Forelimb muscle (tissue), 1 donor: ENCODE measurements around the gene MYPOP. TPM values are rescaled to one million over a fixed set of nuclear protein-coding genes. Genes with fewer than 3 reads are reported as not detected.

Experiments used
- DNase-seq: peaks from one replicate; pipeline ENCODE4 v3.0.0-alpha.2; 2013; ENCODE audit warnings: low read depth
- polyA plus RNA-seq: library from polyadenylated mRNA; unstranded; fragments of 120-200 nt; gene quantifications from one replicate; pipeline ENCODE4 v1.2.1, GENCODE V29; 2013; ENCODE audit not compliant: insufficient read length

Gene MYPOP, protein sequence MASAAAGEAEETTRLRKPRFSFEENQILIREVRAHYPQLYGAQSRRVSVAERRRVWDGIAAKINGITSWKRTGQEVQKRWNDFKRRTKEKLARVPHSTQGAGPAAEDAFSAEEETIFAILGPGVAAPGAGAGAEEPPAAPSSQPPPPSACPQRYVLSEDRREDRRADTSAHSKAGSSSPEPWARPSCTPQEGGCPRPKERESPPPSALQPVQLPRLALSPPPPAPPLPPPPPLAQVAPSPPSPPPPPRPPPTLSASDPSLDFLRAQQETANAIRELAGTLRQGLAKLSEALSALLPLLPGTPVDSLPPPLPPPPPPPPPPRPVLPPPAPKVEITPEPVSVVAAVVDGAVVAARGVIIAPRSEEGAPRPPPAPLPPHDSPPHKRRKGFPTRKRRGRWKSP
- polyA plus RNA-seq, result 4.9 TPM

DNA sequence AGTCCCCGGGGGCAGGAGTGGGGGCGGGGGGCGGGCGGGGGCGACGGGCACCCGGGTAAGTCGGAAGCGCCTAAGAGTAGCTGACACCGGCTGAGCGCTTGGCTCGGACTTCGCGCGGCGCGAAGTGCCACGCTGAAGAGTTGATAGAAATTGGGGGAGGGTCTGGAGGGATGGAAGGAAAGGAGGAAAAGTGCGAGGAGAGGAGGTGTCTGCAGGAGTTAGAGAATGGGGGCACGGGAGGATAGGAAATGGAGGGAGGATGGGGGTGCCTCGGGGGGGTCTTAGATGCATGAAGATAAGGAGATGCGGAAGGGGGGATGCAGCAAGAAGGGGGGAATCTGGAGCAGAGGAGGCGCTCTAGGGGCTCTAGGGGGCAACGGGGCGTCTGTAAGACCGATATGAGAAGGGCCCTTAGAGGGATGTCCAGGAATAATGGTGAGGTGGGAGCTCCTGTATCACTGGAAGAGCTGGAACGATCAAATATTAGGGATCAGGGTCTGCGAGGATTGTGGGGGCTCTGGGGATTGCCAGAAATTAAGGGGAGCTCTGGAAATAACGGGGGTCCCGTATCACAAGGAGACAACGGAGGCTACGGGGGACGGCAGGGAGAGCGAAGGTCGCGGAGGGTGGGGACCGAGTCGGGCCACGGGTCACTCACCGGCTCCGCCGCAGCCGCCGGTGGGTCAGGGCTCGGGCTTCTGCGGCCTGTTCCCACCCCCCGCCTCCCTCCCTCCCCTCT is at the start of gene MYPOP:
TSS of gene MYPOP (minus strand) at position 702 of the 739 bp plus-strand sequence. CDS start 840 bp downstream, outside the sequence.
- no peak for DNase-seq

DNA sequence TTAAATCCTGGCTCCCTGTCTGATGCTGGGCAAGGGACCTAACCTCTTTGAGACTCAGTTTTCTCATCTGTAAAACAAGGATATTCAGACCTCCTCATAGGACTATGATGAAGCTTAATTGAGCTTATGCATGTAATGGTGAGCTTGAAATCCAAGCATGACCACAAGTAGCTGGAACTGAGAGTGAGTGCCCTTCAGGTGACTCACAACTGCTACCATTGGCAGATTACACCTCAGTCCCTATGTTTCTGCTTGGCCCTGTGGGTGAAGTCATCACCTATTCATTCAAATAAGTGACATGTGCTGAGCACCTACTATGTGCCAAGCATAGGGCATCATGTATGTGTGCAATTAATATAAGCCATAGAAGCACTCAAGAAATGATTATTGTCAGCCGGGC is 45.5 kb upstream of the MYPOP start:
- DNase-seq, result no peak

DNA sequence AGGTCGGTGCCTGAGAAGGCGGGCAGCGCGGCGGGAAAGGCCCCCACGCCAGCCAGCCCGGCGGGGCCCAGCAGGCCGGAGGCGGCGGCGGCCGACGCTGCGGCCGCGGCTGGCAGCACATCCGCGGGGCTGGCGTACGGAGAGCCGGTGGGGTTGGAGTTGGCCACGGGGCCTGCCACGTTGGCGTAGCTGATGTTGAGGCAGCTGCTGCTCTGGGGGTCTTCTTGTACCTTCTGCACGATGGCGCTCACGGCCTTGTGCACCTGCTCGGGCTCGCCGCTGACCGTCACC is 38.0 kb upstream of the MYPOP start:
- no peak for DNase-seq

DNA sequence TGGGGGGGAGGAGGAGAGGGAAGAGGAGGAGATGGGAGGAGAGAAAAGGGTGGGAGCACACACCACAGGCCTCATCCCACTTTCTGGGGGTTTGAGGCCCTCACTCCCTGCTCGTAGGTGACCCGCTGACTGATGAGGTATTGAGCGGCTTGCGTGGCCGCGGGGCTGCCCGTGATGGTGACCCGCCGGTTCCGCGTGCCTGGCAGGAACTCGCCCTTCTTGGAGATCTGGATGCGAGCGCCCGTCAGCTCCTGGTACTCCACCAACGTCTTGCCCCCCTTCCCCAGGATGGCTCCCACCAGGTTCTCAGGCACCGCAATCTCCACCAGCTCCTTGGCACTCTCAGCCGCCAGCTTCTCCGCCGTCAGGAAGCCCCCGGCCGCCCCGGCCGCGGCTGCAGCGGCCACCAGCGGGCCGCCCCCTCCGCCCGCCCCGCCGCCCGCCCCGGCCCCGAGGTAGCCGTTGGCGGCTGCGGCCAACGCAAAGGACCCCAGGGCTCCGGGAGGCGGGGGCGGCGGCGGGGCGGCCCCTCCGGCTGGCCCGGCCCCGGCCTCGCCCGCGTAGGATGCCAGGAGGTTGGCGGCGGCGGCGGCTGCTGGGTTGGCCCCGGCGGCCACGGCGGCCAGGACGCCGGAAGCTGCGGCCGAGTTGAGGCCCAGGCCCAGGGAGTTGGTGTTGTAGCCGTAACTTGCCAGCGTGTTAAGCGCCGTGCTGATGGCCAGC is 37.5 kb upstream of the MYPOP start:
- no peak for DNase-seq

DNA sequence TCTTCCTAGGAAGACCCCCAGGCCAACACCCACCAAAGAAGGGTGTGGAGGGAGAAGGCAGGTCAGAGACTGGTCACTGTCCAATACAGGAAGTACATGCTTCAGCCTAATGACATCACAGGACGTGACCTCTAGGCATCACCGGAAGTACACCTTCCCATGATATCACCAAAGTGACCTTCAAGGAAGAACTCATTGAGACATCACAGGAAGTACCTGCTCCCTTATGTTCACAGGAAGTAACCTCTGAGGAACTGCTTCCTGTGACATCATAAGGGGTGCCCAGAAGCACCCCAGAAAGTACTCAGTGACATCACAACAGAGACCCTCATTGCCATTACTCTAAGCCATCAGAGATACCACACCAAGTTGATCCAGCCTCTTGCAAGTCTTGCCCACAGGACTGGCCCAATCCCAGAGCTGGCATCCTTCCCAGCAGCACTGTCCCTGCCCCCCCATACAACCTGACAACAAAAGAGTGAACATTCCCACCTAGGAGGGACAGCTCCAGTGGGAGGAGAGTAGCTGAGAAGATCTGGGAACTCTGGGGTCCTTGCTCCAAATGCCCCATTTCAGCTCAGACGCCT is 36.4 kb upstream of the MYPOP start:
- no peak for DNase-seq

DNA sequence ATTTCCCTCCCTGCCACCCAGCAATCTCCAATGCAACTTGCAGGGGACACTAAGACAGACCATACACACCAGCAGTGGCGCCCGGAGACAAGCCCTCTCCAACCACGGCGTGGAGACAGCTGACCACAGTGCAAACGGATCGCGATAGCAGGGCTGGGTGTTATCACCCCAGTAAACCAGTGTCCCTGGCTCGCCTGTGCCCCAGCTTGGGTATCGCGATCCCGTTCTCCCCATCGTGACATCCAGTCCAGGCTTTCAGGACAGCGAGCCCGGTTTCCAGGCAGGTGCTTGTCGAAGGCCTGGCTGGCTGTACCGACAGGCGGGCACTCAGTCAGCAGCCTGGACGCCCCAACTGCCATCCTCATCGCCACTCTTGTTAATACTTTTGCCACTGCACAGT is 32.9 kb upstream of the MYPOP start:
- DNase-seq, result no peak

DNA sequence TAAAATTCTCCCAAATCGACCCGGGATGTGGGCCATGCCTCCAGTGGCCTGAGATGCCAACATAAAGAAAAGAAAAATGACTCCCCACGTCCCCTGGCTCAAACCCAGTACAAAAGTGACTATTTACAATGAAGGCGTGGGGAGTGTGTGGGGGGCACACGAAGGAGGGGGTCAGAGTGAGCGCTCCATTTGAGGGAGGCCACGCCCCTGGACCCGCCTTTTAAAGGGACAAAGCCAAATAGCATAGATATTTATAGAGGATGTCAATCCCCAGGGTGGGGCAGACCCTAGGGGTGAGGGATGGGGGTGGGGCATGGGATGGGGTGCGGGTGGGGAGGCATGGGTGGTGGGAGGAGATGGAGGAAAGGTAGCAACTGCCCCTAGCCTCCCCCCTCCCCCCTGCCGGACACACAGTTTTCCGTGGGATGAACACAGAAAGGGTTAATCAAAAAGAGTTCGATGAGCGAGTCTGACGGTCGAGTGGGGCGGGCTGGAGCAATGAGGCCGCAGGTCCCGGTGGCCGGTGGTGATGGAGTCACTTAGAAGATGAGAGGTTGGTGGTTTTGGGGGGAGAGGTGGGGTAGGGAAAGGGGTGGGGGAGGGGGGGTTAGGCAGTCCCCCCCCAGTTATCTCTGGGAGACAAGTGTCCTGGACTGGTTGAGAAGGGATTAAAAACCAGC is 32.3 kb upstream of the MYPOP start:
- DNase-seq, result no peak

DNA sequence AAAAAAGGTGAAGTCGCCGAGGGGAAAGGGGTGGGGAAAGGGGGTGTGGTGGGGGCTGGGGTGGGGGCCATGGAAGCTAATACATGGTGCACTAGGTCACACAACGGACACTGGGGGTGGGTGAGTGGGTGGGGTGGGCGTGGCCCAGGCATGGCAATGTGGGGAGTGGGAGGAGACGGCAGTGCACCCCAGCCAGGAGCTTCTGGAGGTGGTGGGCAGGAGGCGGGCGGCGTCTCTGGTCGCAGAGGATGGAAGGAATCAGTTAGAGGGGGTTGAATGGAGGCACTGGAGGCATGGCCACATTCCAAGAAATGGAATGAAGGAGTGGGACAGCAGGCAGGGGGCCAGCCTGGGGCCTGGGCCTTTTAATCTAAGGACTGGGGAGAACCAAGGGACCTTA is 31.3 kb upstream of the MYPOP start:
- no peak for DNase-seq

DNA sequence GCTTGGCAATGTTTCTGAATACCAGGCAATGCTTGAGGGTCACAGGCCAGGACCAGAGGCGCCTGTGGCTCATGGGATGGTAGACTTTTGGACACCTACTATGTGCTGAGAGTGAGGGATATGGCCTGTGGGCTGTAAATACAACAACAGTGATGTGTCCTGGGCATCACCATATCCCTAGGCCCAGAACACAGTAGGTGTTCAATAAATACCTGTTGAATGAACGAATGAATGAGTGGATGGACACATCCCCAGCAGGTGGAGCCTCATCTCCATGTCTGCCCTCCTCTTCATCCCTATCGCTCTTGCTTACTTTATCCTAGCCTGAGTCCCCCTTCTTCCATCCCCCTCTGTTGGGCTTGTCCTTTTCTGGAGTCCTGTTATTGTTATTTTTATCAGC is 28.6 kb upstream of the MYPOP start:
- DNase-seq, result no peak

DNA sequence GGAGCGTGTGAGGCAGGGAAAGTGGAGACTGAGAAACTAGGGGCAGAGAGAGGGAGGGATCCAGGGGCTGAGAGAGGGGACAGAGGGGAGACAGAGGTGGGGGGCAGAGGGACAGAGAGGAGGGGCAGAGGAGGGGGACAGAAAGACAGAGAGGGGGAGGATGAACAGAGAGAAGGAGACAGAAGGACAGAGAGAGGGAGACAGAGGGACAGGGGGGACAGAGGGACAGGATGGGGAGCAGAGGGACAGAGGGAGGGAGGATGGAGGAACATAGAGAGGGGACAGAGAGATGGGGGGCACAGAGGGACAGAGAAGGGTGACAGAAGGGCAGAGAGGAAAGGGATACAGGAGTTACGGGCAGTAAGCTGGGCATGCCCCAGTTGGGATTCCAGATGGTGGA is 26.8 kb upstream of the MYPOP start:
- DNase-seq, result no peak

DNA sequence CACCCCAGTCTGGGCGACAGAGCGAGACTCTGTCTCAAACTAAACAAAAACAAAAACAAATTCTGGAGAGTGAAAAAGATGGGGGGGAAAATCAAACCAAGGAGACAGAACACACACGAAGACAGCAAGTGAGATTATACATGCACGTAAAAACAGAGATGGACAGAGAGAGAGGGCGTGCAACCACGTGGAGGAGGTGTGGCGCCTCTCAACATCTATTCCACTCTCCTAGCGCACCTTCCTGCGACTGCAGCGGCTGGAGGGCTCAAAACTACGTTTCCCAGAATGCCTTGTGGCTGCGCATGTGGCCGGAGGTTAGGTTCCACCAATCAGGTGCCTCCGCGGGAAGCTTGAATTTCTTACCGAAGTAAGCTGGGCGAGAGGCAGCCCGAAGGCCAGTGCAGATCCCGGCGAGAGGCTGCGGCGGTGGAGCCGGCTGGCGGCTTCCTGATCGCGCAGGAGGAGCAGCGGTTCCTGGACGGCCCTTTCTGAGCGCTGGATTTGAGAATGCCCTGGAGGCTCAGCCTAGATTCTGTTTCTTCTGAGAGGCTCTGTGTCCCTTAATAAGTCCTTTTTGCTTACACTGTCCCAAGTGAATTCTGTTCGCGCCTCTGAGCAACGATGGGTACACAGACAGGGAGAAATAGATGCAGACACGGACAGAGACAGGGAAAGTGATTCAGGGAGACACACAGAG is 25.3 kb upstream of the MYPOP start:
- DNase-seq, result peak; percentile 84

DNA sequence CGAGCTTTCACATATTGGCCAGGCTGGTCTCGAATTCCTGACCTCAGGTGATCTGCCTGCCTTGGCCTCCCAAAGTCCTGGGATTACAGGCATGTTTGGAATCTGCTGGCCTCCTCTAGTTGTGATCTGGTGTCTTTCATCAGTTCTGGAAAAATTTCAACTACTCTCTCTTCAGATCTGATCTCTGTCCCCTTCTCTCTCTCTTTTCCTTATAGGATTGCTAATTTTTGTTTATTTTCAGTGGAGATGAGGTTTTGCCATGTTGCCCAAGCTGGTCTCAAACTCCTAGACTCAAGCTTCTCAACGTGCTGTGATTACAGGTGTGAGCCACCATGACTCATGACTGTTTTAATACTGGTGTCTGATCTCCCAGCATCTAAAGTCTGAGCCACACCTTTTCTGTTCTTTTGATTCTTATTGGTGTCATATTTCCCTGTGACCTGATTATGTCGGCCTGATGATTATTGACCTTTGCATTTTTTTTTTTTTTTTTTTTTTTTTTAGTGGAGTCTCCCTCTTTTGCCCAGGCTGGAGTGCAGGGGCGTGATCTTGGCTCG is 22.6 kb upstream of the MYPOP start:
- DNase-seq, result no peak

DNA sequence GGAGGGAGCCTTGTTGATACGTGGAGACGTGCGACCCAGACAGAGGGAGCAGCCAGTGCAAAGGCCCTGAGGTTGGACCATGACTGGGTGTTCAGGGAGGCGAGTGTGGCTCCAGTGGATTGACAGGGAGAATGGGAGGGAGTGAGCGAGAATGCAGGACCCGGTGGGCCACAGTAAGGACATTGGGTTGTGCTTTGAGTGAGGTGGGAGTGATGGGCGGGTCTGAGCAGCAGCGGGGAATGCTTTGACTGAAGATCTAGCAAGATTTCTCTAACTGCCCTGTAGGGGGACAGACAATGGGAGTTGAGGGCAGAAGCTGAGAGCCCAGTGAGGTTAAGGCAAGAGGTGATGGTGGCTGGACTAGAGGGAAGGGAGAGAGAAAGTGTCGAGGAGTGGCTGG is 19.9 kb upstream of the MYPOP start:
- no peak for DNase-seq

DNA sequence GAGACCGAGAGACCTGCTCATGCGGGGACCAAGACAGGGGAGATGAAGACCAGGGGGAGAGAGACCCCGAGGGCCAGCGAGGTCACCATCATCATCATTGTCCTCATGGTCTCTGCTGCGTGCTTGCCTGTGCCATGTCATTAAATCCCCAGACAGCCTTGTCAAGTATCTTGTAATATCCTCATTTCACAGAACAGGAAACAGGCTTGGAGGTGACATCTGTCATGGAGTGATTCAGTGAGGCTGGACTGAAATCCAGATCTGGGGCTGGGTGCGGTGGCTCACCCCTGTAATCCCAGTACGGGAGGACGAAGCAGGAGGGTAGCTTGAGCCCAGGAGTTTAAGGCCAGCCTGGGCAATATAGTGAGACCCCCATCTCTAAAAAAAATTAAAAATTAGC is 18.0 kb upstream of the MYPOP start:
- no peak for DNase-seq

DNA sequence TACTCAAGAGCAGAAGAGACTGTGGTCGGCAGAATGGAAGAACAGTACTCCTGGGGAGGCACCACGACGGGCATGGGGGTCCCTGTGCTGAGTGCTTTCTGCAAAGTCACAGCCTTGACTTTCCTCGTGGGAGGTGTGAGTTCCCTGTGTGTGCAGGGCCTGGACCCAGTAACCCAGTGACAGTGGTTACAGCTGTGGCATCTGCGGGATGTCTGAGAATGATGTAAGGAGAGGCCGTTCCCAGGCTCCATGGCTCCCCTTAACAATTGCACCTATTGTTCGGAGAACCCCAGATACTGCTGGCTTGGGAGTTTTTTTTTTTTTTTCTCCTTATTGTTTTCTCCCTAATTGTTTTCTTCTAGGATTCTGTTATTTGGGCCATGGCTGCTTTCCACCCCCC is 17.3 kb upstream of the MYPOP start:
- no peak for DNase-seq

DNA sequence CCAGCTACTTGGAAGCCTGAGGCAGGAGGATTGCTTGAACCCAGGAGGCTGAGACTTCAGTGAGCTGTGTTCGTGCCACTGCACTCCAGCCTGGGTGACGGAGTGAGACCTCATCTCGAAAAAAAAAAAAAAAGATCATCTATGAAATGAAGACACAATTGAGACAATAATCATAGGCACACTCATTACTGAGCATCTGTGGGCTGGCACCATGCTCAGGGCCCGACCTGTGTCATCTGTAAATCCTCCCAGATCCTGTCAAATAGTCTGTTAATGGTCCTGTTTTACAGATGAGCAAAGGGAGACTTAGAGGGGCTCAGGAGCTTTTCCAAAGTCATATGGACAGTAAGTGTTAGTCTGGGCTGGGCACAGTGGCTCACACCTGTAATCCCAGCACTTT is 16.3 kb upstream of the MYPOP start:
- no peak for DNase-seq

DNA sequence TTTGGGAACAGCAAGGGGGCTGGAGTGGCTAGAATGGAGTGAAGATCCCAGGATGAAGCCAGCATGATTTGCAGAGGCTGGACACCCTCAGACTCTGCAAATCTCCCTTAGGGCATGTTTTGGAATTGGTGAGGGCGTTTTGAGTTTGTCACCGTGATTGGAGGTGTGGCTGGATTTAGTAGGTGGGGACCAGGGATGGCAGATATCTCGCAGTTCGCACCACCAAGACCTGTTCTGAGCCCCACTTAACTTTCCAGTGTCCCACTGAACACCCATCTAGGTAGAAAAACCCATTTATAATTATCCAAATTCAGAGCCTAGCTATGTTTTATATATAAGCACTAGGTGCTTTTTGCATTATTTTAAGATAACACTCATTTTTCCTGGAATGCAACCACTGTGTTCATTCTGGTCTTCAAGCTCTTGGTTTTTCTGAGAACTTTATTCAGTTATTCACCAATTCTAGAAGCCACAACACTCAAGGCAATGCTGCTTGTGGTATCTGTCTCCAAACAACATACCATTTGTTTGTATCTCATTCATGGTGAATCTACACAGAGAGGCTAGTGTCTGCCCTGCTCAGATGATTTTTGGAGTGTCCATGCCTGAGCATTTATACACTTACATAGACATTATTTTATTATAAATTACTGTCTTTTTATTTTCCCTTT is 15.1 kb upstream of the MYPOP start:
- no peak for DNase-seq

DNA sequence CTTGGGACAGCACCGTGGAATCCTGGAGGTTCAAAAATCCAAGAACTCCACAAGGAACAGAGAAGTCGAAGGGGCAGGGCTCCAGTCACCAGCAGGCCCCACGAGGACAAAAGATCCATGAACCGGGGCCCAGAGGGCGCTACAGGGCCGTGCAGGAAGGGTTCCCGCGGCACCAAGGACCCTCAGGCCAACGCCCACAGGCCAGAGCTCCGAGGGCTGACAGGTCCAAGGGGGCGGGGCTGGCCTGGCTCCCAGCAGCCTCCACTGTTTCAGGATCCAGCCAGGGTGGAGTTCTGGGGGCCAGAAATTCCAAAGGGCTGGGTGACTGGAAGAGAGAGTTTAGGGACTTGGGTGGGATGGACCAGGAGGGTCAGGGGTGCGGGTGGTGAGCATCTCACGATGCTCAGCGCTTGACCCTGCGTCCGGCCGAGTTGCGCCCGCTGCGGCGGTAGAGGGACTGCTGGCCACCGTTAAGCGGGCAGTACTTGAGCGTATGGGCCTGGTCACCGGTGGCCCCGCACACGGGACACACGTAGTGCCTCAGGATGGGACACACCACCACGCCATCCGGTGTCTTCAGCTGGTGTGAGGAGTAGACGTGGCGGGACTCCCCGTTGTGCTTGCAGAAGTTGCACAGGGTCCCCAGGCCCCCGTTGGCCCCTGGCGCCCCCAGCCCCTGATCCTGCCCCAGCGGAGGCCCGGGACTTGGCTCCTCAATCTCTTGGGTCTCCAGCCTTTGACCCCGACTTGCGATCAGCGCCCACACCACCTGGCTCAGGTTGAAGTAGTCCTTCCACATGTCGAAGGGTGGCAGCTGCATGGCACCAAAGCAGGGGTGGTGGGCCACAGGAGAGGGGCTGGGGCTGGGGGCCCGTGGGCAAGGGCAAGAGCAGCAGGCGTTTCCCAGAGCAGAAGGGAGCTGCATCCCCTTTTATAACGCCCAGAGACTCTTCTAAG is 11.7 kb upstream of the MYPOP start, which contains the start of gene NANOS2:
TSS of gene NANOS2 (minus strand) at position 905 of the 957 bp plus-strand sequence. CDS start at position 820, 85 bp downstream.
- DNase-seq, result no peak

DNA sequence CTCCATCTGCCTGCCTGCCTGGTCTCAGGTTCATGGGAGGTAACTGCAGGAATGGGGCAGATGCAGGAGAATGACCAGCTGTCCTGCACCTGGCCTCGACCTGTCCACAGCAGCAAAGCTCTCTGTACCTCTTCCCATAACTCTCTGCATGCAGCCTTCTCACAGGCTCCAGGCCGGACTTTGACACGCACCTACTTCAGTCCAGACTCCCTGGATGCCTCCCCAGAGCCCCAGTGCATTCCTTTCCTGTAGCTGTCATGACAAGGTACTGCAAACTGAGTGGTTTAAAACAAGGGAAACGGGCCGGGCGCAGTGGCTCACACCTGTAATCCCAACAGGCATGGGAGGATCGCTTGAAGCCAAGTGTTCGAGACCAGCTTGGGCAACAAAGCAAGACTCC is 8.9 kb upstream of the MYPOP start:
- DNase-seq, result no peak
